BLaER1 treated with 17β-estradiol and CSF1 and Interleukin-3, amounts not matched to agents 10 nM and 100 nM (cell line): ENCODE measurements around the gene UFSP1.

Source experiments
- H3K27ac ChIP-seq, 11 experiments: shearing (Covaris generic); formaldehyde crosslinking; 2 replicates each; pipeline ENCODE4 v1.8.1; 2022
- H3K27me3 ChIP-seq, 11 experiments: shearing (Covaris generic); formaldehyde crosslinking; 2 replicates each; pipeline ENCODE4 v1.8.1; 2022
- H3K36me3 ChIP-seq, 11 experiments: shearing (Covaris generic); formaldehyde crosslinking; 2 replicates each; pipeline ENCODE4 v1.8.1; 2022
- H3K4me1 ChIP-seq, 10 experiments: shearing (Covaris generic); formaldehyde crosslinking; 2 replicates each; pipeline ENCODE4 v1.8.1; 2022
- H3K4me2 ChIP-seq, 11 experiments: shearing (Covaris generic); formaldehyde crosslinking; 2 replicates each; pipeline ENCODE4 v1.8.1; 2022
- H3K4me3 ChIP-seq, 10 experiments: shearing (Covaris generic); formaldehyde crosslinking; 2 replicates each; pipeline ENCODE4 v1.8.1; 2022
- H3K9ac ChIP-seq, 11 experiments: shearing (Covaris generic); formaldehyde crosslinking; 2 replicates each; pipeline ENCODE4 v1.8.1; 2022
- H3K9me3 ChIP-seq, 11 experiments: shearing (Covaris generic); formaldehyde crosslinking; replicated peaks in 1 of 11; 2 replicates each; pipeline ENCODE4 v1.8.1; 2022
- H4K20me1 ChIP-seq, 11 experiments: shearing (Covaris generic); formaldehyde crosslinking; 2 replicates each; pipeline ENCODE4 v1.8.1; 2022
- Cebpa-rat ChIP-seq, 11 experiments: shearing (Covaris generic); IDR thresholded peaks; 2 replicates each; pipeline ENCODE4 v1.8.1; 2022

UFSP1 gene

GRCh38 chr7:100847360-100847759 lies 42.2 kb downstream of the UFSP1 start:
- Histone ChIP-seq H4K20me1 (no peaks in the 10 kb centered on the region), H3K9me3 (no peaks in the 10 kb centered on the region), H3K27ac (no peak overlapping the region), H3K4me1 (peaks cover 0 to 21% (median 10%) of the 10 kb centered on the region in 10 experiments; a peak in 16 of 20 replicates), H3K36me3 (no peaks in the 10 kb centered on the region), H3K4me3 (no peak overlapping the region), H3K4me2 (no peak overlapping the region), H3K9ac (no peak overlapping the region), H3K27me3 (no peaks in the 10 kb centered on the region)
- no peak for TF ChIP-seq Cebpa-rat (IDR thresholded peaks at IDR 0.05)

- Histone ChIP-seq H3K4me1 (peaks cover 19 to 37% (median 27%) of the 10 kb centered on the region in 10 experiments), H3K36me3 (no peaks in the 10 kb centered on the region), H3K4me3 (no peak overlapping the region), H3K27me3 (no peaks in the 10 kb centered on the region), H3K9ac (peak overlapping the region in 2 of 11 experiments; percentile 5 to 39; a peak in 1 of 22 replicates), H3K9me3 (no peaks in the 10 kb centered on the region), H3K27ac (peak overlapping the region in 1 of 11 experiments; percentile 10; a peak in 1 of 22 replicates), H3K4me2 (no peak overlapping the region), H4K20me1 (no peaks in the 10 kb centered on the region)
- no peak for TF ChIP-seq Cebpa-rat (IDR thresholded peaks at IDR 0.05)
Measured at GRCh38 chr7:100840470-100841100, 48.9 kb downstream of the UFSP1 start.

GRCh38 chr7:100839361-100839760 lies 50.2 kb downstream of the UFSP1 start:
- Histone ChIP-seq H3K9me3 (no peaks in the 10 kb centered on the region), H3K27me3 (no peaks in the 10 kb centered on the region), H3K4me3 (no peak overlapping the region), H4K20me1 (no peaks in the 10 kb centered on the region), H3K4me2 (no peak overlapping the region), H3K4me1 (peaks cover 17 to 43% (median 26%) of the 10 kb centered on the region in 10 experiments), H3K27ac (no peak overlapping the region), H3K9ac (0 out of 22 replicates have a peak overlapping the region, but pooled peaks of 5 of the 11 experiments have one; percentile 0 to 31 (median 17)), H3K36me3 (no peaks in the 10 kb centered on the region)
- TF ChIP-seq Cebpa-rat (IDR thresholded peaks at IDR 0.05) = no peak
